ENCODE results near the gene GAS7.

GRCh38 chr17:9878786-9879525, 319.4 kb downstream of the GAS7 start:
- TF ChIP-seq EZH2 (IDR thresholded peaks at IDR 0.05; ENCODE audit: borderline replicate concordance, insufficient read depth, low read depth, low read length, poor library complexity, severe bottlenecking): no peak
- TF ChIP-seq, protein P1, sequence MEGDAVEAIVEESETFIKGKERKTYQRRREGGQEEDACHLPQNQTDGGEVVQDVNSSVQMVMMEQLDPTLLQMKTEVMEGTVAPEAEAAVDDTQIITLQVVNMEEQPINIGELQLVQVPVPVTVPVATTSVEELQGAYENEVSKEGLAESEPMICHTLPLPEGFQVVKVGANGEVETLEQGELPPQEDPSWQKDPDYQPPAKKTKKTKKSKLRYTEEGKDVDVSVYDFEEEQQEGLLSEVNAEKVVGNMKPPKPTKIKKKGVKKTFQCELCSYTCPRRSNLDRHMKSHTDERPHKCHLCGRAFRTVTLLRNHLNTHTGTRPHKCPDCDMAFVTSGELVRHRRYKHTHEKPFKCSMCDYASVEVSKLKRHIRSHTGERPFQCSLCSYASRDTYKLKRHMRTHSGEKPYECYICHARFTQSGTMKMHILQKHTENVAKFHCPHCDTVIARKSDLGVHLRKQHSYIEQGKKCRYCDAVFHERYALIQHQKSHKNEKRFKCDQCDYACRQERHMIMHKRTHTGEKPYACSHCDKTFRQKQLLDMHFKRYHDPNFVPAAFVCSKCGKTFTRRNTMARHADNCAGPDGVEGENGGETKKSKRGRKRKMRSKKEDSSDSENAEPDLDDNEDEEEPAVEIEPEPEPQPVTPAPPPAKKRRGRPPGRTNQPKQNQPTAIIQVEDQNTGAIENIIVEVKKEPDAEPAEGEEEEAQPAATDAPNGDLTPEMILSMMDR (IDR thresholded peaks at IDR 0.05): no peak

Measured in B cell (primary cell).